GM21360 (cell line): ENCODE measurements around the gene NSF.
"Not testable (repeated sequence)": the region's sequence is repeated elsewhere in the genome, so short reads cannot be mapped to it uniquely, and the experiment has no call there.

Source experiments
- ATAC-seq: cut with Tn5 transposase; IDR thresholded peaks from one replicate; pipeline ENCODE4 v1.9.1; 2021; ENCODE audit warnings: mild to moderate bottlenecking, moderate library complexity; ENCODE audit not compliant: unreplicated experiment

Gene NSF

GRCh38 chr17:46696522-46696921 lies 106.1 kb downstream of the NSF start:
- not testable (repeated sequence) for ATAC-seq

- not testable (repeated sequence) for ATAC-seq
These were observed 108.5 kb downstream of the NSF start for GRCh38 chr17:46699014-46699413.

- ATAC-seq = no peak
These were observed 127.5 kb downstream of the NSF start for GRCh38 chr17:46717999-46718398.

GRCh38 chr17:46719891-46720290 lies 129.4 kb downstream of the NSF start:
- ATAC-seq = no peak

GRCh38 chr17:46720408-46720807 lies 129.9 kb downstream of the NSF start:
- ATAC-seq = no peak

DNA sequence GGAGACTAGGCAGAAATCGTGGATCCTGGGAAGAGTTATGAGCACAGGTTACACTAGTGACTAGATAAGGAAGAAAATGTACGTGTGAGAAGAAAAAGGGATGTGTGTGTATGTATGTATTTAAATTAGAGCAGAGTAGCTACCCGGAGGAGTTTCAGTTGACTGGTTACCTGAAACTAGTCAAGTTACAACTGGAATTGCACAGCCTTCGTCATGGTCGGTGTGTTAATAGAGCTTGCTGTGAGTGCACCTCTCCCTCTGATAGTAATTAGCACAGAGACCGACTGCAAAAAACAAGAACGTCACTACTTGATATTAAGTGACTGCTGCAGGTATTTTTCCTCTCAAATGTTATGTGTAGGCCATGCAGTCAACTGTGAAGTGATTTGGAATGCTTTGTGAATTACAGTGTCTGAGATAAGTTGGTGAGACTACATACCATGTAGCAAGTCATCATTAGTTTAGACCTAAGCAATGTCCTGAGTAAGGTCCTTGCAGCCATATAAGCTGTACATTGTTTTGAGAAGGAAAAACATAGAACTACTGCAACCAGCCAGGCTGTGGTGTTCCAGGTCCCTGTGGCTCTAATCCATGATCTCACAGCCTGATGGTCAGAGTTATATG lies 132.3 kb downstream of the NSF start:
- ATAC-seq = no peak

- ATAC-seq = no peak
These were observed 135.7 kb downstream of the NSF start for GRCh38 chr17:46726206-46726605.

DNA sequence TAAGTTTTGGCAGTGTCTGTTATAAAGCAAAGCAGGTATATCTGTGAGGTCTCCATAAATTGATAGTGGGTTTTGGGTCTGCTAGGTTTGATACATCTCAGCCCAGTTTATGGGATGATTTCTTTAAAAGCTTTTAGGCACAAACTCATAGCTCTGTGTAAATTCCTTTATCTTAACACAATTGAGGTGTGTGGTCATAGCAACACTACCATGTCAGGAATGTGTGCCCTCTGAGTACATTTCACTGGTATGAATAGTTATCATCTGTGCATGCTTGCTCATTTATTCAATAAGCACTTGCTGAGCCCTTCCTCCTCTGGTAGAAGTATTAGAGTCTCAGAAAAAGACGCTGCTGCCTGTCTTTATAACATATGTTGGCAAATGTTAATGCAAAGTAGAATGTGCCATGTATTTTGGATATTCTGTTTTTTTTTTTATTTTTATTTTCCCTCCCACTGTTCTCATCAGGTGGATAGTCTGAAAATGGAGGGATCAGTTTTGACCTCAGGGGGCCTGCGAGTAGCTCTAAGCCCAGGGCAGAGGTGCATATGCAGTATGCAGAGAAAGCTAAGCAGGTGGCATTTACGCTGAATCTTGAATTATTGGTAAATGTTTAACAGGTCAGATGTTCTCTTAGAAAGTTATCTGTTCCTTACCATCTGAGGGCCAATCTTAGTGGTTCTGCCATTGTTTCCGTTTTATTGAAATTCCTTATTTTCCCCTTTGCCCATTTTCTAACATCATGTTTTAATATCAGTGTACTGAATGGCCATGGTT lies 137.3 kb downstream of the NSF start:
- ATAC-seq = no peak

DNA sequence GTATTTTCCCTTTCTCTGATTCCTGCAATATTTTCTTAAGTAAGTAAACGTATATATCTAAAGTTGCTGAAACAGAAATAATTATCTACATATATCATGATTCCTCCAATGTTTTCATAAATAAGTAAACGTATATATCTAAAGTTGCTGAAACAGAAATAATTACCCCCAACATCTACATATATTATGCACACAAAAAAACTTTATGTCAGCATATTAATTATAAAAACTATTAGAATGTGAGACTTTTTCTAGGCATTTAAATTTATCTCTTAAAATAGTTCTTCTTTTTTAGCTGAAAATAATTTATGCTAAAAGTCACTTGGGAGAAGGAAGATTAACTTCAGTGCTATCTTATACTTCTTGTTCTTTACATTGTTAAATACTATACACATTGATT lies 139.6 kb downstream of the NSF start:
- no peak for ATAC-seq

DNA sequence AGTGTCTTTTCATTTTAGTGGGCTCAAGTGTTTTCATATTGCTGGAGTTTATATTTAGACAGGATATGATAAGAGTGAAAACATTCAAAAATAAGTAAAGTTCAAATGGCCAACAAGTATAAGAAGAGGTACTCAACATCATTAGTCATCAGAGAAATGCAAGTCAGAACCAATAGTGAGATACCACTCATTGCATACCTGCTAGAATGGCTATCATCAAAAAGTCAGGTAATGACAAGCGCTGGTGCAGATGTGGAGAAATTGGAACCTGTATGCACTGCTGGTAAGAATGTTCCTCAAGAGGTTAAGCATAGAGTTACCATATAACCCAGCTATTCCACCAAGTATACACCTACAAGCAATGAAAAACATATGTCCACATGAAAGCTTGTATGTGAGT lies 140.2 kb downstream of the NSF start:
- no peak for ATAC-seq

DNA sequence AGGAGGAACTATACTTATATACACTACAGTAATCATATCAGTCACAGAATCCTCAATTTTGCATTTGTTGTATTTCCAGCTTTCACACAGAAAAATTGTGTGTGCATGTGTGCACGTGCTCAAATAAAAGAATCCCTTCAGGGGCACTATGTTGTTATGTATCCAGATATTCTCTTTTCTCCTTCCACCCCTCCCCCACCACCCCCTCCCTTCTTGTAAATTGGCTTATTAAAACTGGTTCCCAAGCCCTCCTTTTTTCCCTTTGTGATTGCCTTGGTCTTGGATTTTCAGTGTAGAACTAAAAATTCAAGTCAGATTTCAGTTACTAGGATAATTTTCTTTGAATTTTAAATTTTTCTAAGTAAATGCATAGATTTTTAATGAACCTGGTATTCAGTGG lies 141.7 kb downstream of the NSF start:
- no peak for ATAC-seq

GRCh38 chr17:46732754-46733398 lies 142.4 kb downstream of the NSF start:
- no peak for ATAC-seq

DNA sequence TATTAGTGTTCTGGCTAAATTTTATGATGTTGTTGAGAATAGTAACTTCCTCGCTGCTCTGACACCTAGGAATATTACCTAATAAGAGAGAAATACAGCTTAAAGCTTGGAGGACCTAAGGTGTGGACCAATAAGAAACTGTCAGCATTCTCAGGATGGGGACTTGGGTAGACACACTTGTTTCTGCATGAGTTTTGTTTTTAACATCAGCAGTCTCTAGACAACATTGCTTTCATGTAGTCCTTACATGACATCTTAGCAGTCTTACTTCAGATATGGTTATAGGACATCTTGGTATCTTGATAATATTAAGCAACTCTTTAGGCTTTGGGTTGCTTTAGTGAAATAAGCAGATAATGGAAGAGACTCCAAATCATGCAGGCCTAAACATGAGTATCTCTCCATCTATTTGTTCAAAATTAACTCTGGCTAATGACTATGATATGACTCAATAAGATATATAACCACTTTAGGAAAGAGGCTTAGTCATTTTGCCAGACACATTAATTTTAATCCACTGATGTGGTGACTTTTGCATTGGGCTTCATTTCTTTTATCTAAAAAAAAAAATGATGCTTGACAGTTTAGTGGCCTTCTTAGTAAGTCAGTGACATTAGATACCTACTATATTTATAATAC lies 143.5 kb downstream of the NSF start:
- ATAC-seq = no peak

DNA sequence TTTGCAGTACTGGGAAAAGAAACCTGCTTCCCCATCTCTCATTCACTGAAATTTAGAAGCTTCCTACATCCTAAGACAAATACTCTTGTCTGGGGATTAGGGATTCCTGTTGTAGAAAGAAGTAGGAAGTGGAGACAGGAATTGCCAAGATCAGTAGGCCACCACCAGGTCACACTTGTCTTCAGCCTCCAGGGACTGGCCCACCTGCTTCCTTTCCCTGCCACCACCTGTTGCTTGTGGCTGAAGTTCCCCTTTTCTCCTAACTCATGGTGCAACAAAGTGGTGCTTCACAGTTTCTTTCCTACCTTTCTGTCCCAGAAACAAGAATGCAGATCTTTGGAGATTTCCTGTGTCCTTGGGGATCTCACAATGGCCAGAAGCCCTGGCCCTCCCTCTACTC lies 145.6 kb downstream of the NSF start:
- ATAC-seq = no peak

- ATAC-seq = no peak
These were observed 146.9 kb downstream of the NSF start for GRCh38 chr17:46737326-46737725.

DNA sequence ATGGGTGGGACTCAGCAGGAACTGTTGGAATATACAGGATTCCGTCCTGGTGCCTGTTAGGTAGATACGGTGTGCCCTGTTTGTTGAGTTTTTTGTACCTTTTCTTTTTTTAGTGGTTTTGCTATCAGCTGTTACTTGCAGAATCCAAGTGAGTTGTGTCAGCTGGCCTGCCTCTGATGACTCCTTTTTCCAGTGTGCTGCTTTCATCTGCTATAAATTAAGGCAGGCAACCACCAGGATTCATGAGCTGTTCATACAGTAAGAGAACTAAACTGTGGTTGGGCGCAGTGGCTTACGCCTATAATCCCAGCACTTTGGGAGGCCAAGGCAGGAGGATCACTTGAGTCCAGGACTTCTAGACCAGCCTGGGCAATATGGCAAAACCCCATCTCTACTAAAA lies 148.1 kb downstream of the NSF start:
- no peak for ATAC-seq

GRCh38 chr17:46739982-46740381 lies 149.5 kb downstream of the NSF start:
- no peak for ATAC-seq

DNA sequence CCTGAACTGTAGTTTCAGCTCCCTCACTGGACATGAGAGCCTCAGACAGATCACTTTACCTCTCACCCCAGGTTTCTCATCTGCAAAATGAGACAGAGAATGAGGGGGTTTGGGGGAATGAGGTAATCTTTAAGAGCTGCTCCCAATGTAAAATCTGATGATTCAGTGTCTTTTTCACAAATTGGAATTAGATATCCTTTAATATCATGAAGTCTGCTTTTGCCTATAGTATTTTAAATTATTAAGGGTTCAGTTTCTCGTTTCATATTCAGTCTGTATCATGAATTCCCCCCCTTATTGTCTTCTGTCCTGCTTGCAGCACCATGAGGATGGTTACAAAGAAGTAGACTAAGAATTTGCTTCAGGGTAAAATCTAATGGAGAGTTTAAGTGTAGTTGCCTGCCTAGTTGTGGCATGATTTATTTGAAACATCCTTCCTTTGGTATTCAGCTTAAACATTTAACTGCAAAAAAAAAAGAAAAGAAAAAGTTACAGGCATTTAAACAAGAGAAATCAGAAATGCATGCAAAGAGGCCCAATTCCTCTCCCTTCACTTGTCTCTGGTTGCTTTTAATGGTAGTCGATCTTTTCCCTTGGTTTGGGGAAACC lies 150.8 kb downstream of the NSF start:
- no peak for ATAC-seq

DNA sequence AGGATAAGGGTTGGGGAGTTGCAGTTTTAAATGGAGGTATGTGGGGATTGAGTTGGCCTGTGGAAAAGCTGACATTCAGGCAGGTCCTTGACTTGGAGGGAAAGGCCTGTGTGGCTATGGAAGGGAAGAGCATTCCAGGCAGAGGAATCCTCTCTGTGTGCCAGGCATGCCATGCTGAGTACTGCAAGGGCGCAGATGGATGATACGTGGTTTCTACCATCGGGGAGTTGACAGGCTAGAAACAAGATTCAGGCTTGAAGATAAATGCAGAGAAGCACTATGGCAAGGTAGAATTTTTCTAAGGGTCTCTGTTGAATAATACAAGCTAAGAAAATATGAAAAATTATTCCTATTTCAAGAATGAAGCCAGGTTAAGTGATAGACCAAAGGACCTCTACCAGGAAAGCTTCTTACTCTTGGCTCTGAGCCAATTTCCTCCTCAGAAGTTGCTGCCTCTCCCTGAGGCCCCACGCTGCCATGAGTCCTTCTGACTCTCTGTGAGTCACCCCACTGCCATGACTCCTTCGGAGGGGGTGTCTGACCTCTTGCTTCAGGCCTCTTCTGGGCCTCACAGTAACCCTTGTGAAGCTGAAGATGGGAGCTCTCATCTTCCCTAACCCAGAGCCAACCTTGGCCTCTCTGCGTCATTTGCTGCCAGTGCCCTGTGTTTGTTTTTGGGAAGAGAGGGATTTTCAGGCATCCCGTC lies 152.2 kb downstream of the NSF start:
- no peak for ATAC-seq

DNA sequence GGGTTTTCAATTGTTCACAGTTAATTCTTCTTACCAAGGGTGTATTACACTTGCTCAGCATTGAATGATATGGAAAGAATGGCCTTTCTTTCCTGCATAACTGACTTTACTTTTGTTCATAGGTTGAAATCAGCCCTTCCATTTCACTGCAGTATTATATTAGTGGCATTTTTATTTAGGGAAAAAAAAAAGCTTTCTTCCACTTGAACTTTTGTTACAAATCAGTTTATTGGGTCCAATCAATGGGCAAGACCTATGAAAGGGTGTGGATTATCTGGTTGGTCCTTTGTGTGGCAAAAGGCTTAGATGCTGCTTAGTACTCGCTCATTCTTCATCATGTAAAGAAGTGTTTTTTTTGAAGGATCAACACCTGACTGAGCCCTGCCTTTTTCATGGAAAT lies 154.0 kb downstream of the NSF start:
- ATAC-seq = no peak

DNA sequence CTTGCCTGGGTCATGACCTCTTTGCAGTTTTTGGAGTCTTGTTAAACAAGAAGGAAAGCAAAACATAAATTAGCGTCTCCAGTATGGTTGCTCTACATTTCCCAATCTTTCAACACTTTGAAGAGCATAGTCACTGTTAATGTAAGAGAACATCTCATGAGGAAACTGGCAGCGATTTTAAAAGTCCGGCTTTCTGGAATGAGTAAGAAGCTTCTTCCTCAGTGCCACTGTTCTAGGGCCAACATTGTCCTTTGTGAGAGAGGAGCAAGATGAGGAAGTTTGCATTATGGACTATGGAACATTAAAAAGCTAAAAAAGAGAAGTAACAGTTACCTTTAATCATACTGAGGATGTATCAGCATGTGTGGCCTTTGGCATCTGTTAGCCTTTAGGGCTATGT lies 154.9 kb downstream of the NSF start:
- ATAC-seq = no peak
